ENCODE results near the gene RAB6B.

Gene RAB6B

DNA sequence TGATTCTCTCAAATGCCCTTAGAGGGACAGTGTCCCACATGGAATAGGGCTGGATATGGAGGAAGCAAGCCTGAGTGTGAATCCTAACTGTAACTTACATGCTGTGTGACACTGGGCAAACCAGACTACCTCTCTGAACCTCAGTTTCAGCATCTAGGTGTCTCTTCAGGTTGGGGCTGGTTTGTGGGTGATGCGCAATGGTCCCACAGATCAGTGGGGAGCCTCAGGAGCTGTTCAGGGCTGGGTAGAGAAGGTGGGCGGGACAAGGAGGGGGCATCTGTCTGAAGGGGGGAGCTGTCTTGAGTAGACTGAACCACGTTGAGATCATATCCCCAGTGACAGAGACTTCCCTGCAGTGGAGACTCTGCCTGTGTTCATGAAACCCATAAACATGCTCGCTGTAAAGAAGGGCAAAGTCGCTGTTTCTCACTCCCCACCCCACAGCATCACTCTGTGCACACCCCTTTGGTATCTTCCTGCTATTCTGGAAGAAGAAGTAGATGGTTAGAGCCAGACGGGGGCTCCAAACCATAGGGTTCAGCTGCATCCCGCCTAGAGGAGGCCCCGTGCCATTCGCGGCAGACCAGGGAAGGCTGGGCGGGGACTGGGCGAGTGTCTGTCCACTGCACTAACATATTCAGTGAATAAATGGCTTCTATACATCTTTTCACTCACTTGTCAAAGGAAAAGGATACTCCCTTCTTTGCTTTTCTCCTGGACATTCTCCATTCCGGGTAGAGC lies 61.6 kb downstream of the RAB6B start:
- DNase-seq (ENCODE audit: extremely low read depth, low read depth) = no peak
- TF ChIP-seq, protein P1, sequence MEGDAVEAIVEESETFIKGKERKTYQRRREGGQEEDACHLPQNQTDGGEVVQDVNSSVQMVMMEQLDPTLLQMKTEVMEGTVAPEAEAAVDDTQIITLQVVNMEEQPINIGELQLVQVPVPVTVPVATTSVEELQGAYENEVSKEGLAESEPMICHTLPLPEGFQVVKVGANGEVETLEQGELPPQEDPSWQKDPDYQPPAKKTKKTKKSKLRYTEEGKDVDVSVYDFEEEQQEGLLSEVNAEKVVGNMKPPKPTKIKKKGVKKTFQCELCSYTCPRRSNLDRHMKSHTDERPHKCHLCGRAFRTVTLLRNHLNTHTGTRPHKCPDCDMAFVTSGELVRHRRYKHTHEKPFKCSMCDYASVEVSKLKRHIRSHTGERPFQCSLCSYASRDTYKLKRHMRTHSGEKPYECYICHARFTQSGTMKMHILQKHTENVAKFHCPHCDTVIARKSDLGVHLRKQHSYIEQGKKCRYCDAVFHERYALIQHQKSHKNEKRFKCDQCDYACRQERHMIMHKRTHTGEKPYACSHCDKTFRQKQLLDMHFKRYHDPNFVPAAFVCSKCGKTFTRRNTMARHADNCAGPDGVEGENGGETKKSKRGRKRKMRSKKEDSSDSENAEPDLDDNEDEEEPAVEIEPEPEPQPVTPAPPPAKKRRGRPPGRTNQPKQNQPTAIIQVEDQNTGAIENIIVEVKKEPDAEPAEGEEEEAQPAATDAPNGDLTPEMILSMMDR (IDR thresholded peaks at IDR 0.05; ENCODE audit: low read depth, low read length, missing control alignments) = no peak

DNA sequence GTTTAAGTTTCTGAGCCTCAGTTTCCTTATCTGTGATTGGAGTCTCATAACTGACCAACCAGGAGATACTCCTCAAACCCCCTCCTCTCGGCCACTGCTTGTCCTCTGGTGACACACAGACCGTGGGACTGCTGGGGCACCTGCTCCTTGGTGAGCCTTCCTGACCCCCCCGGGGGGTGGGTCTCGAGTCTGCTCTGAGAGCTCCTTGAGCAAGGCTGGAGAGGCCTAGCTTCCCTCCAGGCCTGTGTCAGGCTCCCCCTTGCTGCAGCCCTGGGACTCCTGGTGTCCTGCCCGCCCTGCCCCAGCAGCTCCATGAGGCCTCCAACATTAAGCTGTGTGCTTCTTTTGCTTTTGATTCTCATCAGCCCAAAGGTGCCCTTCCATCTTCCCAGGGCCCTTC lies 62.4 kb downstream of the RAB6B start:
- no peak overlapping the region for H3K4me3 ChIP-seq (replicated peaks; ENCODE audit: low read depth, low read length)
- no peak for DNase-seq (ENCODE audit: extremely low read depth, low read depth)
- TF ChIP-seq, protein P1 (IDR thresholded peaks at IDR 0.05; ENCODE audit: low read depth, low read length, missing control alignments) = no peak

More for the DNA sequence above, 61.6 kb downstream of the RAB6B start:
- no peak overlapping the region for H3K4me3 ChIP-seq (replicated peaks; ENCODE audit: low read depth, low read length)

DNA sequence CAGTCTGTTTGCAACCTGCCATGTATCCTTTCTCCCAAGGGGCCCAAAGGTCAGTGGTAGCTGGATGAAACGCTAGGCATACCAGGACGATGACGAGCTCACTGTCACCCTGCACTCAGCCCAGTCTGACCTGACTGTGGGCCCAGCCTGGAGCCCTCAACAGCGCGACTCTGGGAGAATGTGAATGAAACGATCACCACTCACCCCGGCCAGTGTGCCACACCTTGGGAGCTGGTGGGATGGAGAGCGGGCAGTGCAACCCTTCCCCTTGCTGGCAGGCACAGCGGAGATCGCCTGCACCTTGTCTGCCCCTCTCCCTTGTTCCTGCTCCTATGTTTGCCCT lies 62.9 kb downstream of the RAB6B start:
- no peak overlapping the region for H3K4me3 ChIP-seq (replicated peaks; ENCODE audit: low read depth, low read length)
- TF ChIP-seq, protein P1 (IDR thresholded peaks at IDR 0.05; ENCODE audit: low read depth, low read length, missing control alignments) = no peak
- DNase-seq (ENCODE audit: extremely low read depth, low read depth) = no peak

- DNase-seq (ENCODE audit: extremely low read depth, low read depth) = no peak
- no peak overlapping the region for H3K4me3 ChIP-seq (replicated peaks; ENCODE audit: low read depth, low read length)
- TF ChIP-seq, protein P1 (IDR thresholded peaks at IDR 0.05; ENCODE audit: low read depth, low read length, missing control alignments) = no peak
These were observed 63.5 kb downstream of the RAB6B start for GRCh38 chr3:133831966-133832801.

- TF ChIP-seq, protein P1 (IDR thresholded peaks at IDR 0.05; ENCODE audit: low read depth, low read length, missing control alignments) = no peak
- DNase-seq (ENCODE audit: extremely low read depth, low read depth) = no peak
- no peak overlapping the region for H3K4me3 ChIP-seq (replicated peaks; ENCODE audit: low read depth, low read length)
These were observed 65.6 kb downstream of the RAB6B start for GRCh38 chr3:133830071-133830470.

GRCh38 chr3:133829310-133829707 lies 66.4 kb downstream of the RAB6B start:
- no peak overlapping the region for H3K4me3 ChIP-seq (replicated peaks; ENCODE audit: low read depth, low read length)
- DNase-seq (ENCODE audit: extremely low read depth, low read depth) = no peak
- TF ChIP-seq, protein P1 (IDR thresholded peaks at IDR 0.05; ENCODE audit: low read depth, low read length, missing control alignments) = no peak

Measured in HFF-Myc (cell line).